Measurements from ENCODE around the gene DLG2.

The DLG2 gene

DNA sequence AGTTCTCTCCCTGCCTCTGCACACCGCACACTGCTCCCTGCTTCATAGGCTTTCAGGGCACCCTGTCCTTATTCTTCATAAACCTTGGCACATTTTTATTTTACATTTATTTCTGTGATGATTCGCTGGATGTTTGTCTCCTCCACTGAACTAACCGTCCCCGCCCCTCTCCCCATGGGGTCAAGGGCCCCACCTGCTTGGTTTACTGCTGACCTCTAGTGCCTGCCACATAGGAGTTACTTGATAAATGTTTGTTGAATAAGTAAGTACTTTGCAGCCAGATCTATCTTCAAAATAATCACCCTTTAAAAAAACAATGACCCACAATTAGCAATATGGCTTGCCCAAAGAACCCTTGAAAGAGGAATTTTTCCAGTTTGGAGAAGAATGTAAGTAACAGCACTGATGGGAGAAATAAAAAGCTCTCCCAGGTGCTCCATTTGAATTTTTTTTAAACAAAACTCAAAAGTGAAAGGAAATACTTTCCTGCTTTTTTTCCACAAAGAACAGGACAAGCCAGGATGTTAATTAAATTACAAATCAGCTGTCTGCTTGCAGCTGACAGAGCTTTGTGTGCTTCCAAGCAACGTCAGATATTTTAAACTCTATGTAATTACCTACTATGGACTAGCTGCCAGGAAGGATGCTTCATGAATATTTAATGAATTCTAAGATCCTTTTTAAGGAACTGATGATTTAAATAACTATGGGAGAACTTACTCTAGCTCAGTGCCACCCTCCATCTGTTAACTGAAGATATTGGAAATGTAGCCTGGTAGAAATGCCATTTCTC lies 1083.6 kb downstream of the DLG2 start:
- H3K4me3 ChIP-seq (ENCODE audit: low read depth, low read length): no peak overlapping the region

DNA sequence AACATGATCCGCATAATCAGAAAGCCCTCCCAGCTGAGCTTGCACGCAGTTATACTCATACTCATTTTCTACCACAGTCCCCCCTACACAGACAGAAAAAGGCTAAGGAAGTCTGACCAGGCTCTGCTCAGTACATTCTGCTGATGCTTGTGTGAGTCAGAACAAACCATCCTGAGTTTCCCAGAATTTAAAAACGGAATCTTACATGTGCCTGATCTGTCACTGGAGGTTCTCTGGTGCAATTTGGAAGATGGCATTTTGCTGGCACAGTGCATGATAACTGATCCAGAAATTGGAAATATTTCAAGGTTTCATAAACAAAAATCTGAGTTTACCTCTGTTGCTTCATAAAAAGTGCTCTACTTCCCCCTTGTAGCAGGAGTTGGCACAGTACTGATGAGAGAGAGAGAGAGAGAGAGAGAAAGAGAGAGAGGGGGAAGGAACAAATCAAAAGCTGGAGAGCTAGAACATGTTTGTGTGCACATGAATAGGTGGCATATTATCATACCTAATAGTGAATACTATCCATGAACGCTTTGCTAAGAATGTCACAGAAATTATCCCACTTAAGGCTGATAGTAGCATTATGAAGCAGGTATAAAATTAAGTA lies 1085.3 kb downstream of the DLG2 start:
- no peak overlapping the region for H3K4me3 ChIP-seq (ENCODE audit: low read depth, low read length)

DNA sequence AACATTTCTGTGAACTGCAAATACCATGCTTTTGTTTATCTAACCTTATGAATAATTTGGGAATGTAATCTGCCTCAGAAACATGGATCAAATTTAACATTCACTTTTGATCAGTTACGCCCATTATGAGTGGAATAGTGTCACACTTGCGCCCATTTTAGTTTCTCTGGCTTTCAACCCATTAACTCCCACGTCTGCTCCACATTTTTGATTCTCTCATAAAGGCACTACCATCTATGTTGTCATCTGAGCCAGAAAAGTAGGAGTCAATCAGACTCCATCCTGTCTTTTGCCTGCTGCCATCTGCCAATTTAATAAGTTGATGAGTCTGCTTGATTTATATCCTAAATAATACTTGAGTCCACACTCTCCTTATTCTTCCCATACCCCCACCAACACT lies 1090.7 kb downstream of the DLG2 start:
- H3K4me3 ChIP-seq (ENCODE audit: low read depth, low read length): no peak overlapping the region

DNA sequence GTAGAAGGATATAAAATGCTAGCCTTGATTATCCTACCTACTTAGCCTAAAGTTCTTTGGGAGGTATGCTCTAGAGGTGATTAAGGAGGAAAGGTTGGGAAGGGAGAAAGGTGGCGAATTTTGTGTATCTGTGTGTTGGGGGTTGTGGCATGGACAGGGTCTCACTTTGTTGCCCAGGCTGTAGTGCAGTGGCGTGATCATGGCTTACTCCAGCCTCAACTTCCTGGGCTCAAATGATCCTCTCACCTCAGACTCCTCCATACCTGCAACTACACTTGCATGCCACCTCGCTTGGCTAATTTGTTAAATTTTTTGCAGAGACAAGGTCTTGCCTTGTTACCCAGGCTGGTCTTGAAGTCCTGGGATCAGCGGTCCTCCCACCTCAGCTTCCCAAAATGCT lies 1094.8 kb downstream of the DLG2 start:
- no peak overlapping the region for H3K4me3 ChIP-seq (ENCODE audit: low read depth, low read length)

DNA sequence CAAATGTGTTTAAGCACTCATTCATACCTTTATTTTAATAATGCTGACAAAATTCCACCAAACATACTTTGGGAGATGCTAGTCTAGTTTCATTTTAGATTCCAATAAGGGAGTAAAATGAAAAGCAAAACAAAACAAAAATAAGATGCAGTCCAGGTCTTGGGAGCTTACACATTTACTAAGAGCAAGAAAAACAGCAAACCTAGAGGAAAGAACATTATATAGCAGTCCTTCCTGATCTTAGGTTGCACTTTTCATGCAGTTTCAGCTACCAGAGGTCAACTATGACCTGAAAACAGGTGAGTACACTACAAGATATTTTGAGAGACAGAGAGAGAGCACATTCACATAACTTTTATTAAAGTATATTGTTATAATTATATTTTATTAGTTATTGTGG lies 1100.9 kb downstream of the DLG2 start:
- no peak overlapping the region for H3K4me3 ChIP-seq (ENCODE audit: low read depth, low read length)

DNA sequence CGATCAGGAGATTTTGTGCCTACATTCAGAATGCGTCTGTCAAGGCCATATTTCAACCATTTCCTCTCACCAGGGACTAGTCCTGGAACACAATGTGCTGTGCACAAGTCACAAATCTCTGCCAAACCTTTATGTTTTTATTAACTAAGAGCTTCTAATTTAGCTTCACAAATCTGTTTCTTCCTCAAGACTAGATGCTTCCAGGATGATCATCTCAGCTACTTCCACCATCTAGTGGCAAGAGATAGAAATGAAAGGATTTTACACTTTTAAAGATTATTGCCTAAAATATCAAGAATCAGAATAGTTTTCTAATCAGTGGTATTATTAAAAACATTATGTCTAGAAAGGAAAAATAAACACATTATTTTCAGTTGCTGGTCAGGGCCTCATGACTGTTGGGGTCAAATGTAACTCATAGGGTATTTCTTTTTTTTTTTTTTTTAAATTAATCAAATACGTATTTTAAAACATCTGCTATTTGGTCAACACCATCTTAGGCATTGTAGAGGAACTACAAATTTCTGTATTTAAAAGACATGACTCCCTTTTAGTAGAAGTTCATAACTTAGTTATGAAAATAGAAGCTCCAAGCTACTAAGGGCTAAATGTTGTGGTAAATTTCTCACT lies 1102.6 kb downstream of the DLG2 start:
- no peak overlapping the region for H3K4me3 ChIP-seq (ENCODE audit: low read depth, low read length)

DNA sequence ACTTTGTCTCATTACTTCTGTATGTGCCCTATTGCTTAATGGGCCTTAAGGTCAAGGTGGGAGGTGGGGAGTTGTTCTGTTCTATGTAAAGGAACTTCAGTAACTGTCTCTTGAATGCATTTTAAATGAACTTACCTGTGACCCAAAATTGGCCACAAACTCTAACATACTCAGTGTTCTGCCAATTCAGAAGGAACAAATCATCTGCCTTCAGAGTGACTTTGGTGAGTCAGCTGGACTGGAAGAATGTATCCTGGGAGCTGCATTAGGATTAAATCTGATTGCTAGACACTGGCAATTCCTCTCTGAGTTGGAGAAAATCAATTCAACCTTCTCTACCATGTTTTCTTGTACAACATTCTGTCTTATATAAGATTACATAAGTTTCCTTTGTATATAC lies 1104.8 kb downstream of the DLG2 start:
- no peak overlapping the region for H3K4me3 ChIP-seq (ENCODE audit: low read depth, low read length)

DNA sequence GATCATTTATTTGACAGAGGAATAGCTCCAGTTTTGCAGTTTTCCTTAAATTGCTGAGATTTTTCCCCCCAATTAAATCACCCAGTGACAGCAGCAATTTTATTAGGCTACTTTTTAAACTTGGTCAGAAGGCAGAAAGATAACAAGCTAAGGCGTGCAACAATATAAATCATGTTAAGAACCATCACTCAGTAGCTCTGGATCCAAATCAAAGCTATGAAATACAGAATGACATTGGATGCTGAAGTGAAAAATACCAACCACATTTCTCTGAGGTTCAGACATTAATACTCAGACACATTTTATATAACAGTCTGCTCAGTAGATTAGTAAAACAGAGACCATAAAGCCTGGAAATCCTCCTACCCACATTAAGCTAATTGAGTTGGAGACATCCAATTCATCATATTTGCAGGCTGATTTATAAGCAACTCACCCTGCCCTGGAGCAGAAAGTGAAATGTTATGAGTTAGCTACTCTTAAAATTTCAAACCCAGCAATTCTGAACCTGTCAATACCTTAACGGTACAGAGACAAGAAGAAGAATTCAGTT lies 1108.4 kb downstream of the DLG2 start:
- no peak overlapping the region for H3K4me3 ChIP-seq (ENCODE audit: low read depth, low read length)

DNA sequence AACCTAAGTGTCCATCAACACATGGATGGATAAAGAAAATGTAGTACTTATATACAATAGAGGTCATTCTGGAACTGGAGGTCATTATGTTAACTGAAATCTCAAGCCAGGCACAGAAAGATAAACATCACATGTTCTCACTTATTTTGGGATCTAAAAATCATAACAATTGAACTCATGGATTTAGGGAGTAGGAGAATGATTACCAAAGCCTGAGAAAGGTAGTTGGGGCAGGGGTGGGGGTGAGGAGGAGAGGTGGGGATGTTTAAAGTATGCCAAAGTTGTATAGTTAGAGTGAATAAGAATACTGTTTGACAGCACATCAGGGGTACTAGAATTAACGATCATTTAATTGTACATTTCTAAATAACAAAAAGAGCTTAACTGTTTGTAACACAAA lies 1112.7 kb downstream of the DLG2 start:
- H3K4me3 ChIP-seq (ENCODE audit: low read depth, low read length): no peak overlapping the region

DNA sequence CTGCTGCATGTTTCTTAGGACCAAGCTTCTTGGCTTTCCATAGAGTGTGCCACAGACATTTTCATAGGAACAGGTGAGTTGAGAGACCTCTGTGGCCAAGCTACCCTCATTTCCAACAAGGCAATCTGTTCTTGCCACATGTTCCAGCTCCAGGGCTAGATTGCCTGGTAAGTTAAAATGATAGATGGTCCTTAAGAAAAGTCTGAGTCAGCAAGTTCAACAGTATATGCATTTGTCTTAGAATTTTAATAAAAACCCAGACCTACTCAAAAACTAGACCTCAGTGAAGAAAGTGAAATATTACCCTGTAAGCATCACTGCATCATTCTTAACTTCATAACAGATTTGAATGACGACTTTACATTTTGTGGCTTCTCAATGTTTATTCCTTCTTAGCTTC lies 1123.6 kb downstream of the DLG2 start:
- H3K4me3 ChIP-seq (ENCODE audit: low read depth, low read length): no peak overlapping the region

DNA sequence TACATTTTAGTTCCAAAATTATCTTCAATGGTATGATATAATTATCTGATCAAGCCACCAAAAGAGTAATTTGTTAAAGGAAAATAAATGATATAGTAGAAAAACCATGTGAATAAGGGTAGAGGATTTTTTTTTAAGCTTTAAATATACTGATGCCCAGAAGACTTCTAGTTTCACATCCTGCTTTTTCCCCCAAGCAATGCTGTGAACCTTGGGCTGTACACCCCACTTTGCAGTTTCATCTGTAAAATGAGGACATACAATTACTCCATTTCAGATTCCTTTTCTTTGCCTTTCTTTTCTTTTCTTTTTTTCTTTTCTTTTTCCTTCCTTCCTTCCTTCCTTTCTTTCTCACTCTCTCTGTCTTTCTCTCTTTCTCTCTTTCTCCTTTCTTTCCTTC lies 1125.4 kb downstream of the DLG2 start:
- no peak overlapping the region for H3K4me3 ChIP-seq (ENCODE audit: low read depth, low read length)

DNA sequence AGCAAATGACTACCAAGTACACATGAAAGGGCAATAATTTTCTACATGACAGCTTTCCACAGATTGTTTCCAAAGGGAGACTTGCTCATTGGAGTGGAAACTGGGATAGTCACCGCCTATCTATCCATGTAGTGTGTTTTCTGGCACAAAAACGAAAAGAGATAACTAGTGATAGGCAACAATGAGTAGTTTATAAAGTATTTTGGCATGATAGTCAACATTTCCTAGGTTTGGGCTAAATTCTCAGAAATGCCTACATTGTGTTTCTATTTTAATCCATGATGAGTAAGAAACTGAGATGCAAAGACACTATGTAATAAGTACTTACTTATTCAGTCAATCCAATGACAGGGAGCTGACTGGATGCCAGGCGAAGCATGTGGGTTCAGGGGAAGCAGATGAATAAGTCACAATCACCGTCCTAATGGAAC lies 1129.1 kb downstream of the DLG2 start:
- H3K4me3 ChIP-seq (ENCODE audit: low read depth, low read length): no peak overlapping the region

DNA sequence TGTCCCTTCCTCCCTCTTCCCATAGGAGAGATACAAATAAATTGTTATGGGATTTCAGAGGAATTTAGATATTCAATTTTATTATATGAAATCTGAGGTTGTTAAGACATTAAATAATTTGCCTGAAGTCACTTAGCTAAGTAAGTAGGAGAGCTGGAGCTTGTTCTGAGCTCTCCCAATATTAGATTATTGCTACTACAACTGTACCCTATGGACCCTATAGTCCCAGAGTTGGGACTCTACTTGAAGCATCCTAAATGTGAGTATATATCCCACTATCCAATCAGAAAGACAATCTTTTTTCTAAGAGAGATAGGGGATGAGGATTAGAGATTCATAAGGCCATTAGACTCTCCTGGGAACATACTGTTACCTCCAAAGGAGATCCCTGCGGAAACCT lies 1130.0 kb downstream of the DLG2 start:
- H3K4me3 ChIP-seq (ENCODE audit: low read depth, low read length): no peak overlapping the region

DNA sequence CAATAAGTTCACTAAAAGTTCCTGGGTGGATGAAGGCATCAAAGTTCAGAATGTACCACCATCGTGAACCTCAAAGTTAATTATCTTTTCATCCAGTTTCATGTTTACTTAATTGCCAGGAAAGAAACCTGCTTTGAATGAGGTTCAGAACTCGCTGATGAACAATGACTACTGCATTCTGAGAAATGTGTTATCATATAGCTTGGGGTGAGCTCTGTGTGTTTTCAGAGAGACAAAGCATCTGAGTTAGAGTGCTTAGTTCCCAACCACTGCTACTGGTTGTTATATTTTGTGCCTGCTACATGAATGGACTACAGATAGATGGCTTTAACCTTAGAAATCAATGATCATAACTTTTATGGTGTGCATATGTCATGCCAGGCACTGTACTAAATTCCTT lies 1131.0 kb downstream of the DLG2 start:
- H3K4me3 ChIP-seq (ENCODE audit: low read depth, low read length): no peak overlapping the region

DNA sequence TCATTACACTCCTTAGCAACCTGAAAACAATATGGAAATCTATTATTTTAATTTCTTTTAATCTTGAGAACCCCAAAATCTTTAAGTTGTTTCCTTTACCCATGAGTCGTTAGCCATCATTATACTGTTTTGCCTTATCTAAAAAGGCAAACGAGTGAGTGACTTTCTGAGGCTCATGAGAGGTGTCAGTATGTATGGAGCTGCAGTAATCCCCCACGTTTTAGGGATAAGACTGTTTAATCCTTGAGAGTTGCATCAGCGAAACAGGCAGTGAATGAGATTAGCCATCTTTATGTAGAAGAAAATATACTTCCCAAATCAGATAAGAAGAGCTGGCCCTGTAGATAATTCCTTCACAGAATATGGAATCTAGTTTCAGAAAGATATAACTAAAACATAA lies 1147.0 kb downstream of the DLG2 start:
- no peak overlapping the region for H3K4me3 ChIP-seq (ENCODE audit: low read depth, low read length)

DNA sequence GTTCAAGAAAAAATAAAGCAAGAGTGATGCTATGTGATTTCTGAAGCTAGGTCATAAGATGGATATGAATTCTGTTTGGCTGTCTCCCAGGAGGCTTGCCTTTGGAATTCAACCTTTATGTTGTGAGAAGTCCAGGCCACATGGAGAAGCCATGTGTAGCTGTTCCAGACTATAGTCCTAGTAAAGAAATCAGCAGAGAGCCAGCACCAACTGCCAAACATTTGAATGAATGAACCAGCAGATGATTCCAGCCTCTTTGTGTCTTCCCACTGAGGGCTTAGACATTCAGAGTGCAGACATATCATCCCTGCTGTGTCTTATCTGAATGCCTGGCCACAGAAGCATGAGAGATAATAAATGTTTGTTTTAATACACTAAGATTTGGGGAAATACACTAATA lies 1150.6 kb downstream of the DLG2 start:
- H3K4me3 ChIP-seq (ENCODE audit: low read depth, low read length): no peak overlapping the region

DNA sequence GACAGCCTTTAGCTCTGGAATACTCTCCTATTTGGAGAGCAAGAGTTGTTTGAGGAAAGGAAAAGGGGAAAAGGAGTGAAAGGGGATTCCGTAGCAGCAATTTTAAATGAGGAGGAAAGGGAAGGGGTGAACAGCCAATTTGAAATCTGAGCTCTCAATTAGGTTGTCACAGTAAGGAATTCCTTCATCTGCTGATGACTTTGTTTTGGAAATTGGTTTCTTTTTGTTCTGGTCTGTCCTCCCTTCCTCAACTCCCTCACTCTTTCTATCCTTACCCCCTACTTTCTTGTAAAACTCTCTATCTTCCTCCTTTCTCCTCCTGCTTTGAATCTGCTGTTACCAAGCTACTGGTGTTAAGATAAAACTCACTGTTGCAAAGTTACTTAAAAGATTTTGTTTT lies 1155.6 kb downstream of the DLG2 start:
- H3K4me3 ChIP-seq (ENCODE audit: low read depth, low read length): no peak overlapping the region

DNA sequence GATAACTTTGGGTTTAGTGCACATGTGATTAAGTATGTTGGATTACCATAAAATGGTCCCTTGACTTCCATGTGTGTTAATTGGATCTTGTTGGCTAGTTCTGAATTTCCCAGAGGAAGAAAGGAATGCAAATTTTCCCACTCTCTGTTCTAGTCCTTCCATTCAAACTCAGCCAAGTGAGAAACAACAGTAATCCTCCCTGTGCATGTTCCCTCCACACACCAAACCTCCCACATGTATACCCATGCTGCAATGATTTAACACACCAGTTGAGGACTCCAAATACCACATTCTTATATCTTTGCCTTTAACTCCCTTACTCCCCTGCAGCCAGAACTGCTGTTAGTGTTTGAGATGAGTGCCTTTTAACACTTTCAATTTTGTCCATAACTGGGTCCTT lies 1158.9 kb downstream of the DLG2 start:
- no peak overlapping the region for H3K4me3 ChIP-seq (ENCODE audit: low read depth, low read length)

DNA sequence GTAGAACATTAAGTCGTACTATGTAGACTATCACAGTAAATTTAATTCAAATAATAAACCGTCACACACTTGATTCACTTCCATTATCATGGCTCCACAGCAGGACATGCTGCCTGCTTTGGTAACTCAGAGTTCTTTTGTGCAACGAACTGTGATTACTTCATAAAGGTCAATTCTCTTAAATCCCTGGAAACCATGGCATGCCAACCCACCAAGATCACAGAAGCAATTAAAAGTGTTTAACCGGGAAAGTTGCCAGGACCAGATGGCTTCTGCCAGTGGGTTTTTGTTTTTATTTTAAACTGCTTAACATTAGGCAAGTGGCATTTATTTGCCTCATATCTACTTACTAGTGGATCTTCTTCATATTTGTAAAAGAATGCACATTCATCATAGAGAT lies 1162.1 kb downstream of the DLG2 start:
- H3K4me3 ChIP-seq (ENCODE audit: low read depth, low read length): no peak overlapping the region

DNA sequence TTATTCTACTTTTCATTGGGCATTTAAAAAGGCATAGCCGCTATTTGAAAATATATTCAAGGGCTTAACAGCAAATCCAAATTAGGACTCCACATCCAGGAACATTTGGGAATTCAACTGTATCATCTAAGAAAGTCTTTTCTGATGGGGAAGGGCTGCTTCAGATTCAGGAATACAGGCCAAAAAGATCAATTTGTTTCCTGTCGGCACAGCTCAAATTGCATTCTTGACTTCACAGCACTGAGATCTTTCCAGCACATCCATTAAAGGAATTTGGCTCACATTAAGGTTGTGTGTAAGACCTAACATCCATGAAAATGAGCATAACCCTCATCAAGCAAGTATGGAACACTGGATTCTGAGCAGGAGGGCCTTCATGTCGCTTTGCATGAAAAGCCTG lies 1171.5 kb downstream of the DLG2 start:
- no peak overlapping the region for H3K4me3 ChIP-seq (ENCODE audit: low read depth, low read length)

DNA sequence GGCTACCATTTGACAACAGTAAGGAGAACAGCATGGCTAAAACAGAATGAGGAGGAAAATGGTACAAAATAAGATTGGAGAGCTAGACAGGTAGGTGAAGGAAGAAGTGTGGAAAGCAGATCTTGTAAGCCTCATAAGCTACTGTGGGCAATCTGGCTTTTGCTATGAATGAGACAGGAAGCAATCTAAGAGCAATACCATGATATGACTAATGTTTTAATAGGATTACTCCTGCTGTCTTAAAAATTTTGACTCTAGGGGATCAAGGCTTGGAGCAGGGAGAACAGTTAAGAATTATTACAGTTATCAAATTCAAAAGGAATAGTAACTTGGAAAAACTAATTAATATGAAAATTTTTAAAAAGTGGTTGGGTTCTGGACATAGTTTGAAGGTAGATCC lies 1174.9 kb downstream of the DLG2 start:
- H3K4me3 ChIP-seq (ENCODE audit: low read depth, low read length): no peak overlapping the region

DNA sequence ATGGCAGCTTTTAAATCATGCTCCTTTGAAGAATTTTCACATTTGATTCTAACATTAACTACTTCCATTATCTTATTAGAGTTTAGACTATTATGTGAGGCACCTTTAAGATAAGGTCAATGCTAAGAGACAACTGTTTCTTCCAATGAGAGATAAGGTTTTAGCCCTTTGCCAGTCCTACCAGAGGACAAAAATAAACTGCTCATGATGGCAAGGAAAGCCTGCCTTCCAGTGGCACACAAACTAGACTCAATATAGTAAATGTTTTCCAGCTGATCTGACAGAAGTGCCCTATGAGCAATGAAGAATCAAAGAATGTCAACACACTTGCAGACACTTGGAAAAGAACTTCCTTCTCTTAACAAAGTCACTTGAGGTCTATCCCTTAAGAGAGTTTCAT lies 1188.6 kb downstream of the DLG2 start:
- no peak overlapping the region for H3K4me3 ChIP-seq (ENCODE audit: low read depth, low read length)
